Nephron progenitor cell (in vitro differentiated cells): ENCODE data around the gene CAMP.

Source experiments
- DNase-seq: peaks from one replicate; pipeline ENCODE4 v3.0.0; 2021
- H3K27ac Mint-ChIP-seq: 2 replicates; pipeline ENCODE4 v1.8.0; 2021; ENCODE audit warnings: mild to moderate bottlenecking, moderate library complexity, mixed read lengths
- H3K27me3 Mint-ChIP-seq: 2 replicates; pipeline ENCODE4 v1.8.0; 2021; ENCODE audit warnings: mild to moderate bottlenecking, low read depth, mixed read lengths; ENCODE audit not compliant: poor library complexity
- H3K36me3 Mint-ChIP-seq: 2 replicates; pipeline ENCODE4 v1.8.0; 2021; ENCODE audit warnings: low read depth, mixed read lengths
- H3K4me1 Mint-ChIP-seq: 2 replicates; pipeline ENCODE4 v1.8.0; 2021; ENCODE audit warnings: mixed read lengths
- H3K4me3 Mint-ChIP-seq: 2 replicates; pipeline ENCODE4 v1.8.0; 2021; ENCODE audit warnings: mild to moderate bottlenecking, moderate library complexity, mixed read lengths
- H3K9me3 Mint-ChIP-seq: 2 replicates; pipeline ENCODE4 v1.8.0; 2021; ENCODE audit warnings: mild to moderate bottlenecking, moderate library complexity, mixed read lengths
- CTCF ChIP-seq: fragments of 200-600 bp; sonication (generic); IDR thresholded peaks from 2 replicates; pipeline ENCODE4 v1.5.0; 2021; ENCODE audit warnings: antibody characterized with exemption

The CAMP gene

GRCh38 chr3:48274452-48274851 lies 51.2 kb downstream of the CAMP start:
- no peak for DNase-seq
- H3K4me3 Mint-ChIP-seq: no peak overlapping the region
- no peak for TF ChIP-seq CTCF

More at GRCh38 chr3:48274452-48274851, 51.2 kb downstream of the CAMP start:
- H3K9me3 Mint-ChIP-seq: peaks cover 24% of the 10 kb centered on the region
- no peak overlapping the region for H3K27ac Mint-ChIP-seq
- H3K27me3 Mint-ChIP-seq: peaks cover 3% of the 10 kb centered on the region
- H3K36me3 Mint-ChIP-seq: peaks cover 52% of the 10 kb centered on the region
- peaks cover 17% of the 10 kb centered on the region for H3K4me1 Mint-ChIP-seq
